ENCODE measurements around the gene DYNLT2. TPM values are rescaled to one million over a fixed set of nuclear protein-coding genes. Genes with fewer than 3 reads are reported as not detected.

DYNLT2 gene
- total RNA-seq, 1 experiment from 2014 or later, result 1.8 TPM

DNA sequence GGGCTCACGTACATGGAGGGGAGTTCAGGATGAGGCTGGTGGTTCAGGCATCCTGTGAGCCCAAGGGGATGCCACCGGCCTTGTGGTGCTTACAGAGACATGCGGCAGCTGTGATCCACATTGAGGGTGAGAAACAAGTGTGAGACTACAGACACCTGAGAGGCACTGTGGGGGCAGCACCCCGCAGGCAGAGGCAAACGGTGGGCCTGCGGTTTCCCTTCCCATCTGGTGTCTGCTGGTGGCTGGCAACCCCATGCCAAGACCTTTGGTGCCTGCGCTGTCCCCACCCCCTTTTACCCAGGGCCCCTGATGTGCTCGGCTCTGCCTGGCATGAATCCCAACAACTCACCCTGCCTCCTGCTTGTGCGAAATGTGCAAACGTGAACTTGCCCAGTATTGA is 42.0 kb upstream of the DYNLT2 start:
- H2AFZ ChIP-seq (ENCODE audit: low read length), result no peak overlapping the region
- H3K9ac ChIP-seq (ENCODE audit: extremely low read depth, insufficient read length, low read length), result no peak overlapping the region
- no peaks in the 10 kb centered on the region for H3K79me1 ChIP-seq (ENCODE audit: insufficient read depth, low read depth, low read length, poor library complexity, severe bottlenecking)
- no peak overlapping the region for H2BK20ac ChIP-seq (ENCODE audit: low read depth, low read length, poor library complexity, severe bottlenecking)
- H4K20me1 ChIP-seq (ENCODE audit: control insufficient read depth, insufficient read depth, insufficient read length), result no peaks in the 10 kb centered on the region
- H3K56ac ChIP-seq (ENCODE audit: insufficient read length, low read depth, low read length), result no peak overlapping the region
- H3K4me1 ChIP-seq (ENCODE audit: insufficient read depth, low read length), result no peaks in the 10 kb centered on the region
- no peak overlapping the region for H4K91ac ChIP-seq (ENCODE audit: insufficient read length, low read depth, low read length)
- H2BK5ac ChIP-seq (ENCODE audit: insufficient read length, low read length), result no peak overlapping the region
- H3K23ac ChIP-seq (ENCODE audit: insufficient read length, low read depth, low read length), result no peak overlapping the region
- no peak overlapping the region for H3K4me2 ChIP-seq (ENCODE audit: insufficient read depth, insufficient read length, low read length)
- no peak overlapping the region for H3K4ac ChIP-seq (ENCODE audit: low read depth, low read length)
- Mint-ChIP-seq H3K36me3 (ENCODE audit: insufficient read depth in 1 of 3, low read depth in 3 of 3) (no peaks in the 10 kb centered on the region), H3K9me3 (no peaks in the 10 kb centered on the region), H3K27me3 (ENCODE audit: low read depth) (peaks cover 37% of the 10 kb centered on the region), H3K4me3 (no peak overlapping the region), H3K27ac (no peak overlapping the region), H3K4me1 (peaks cover 20 to 23% of the 10 kb centered on the region in 2 experiments)
- no peak overlapping the region for H4K8ac ChIP-seq (replicated peaks; ENCODE audit: insufficient read length, low read depth, low read length)
- no CpG with 5 or more reads among the region's 10 CpGs for WGBS (ENCODE audit: extremely low coverage, insufficient read length, low lambda C conversion rate)
- peaks cover 4% of the 10 kb centered on the region for H3K23me2 ChIP-seq (ENCODE audit: insufficient read length, low read depth, low read length, poor library complexity, severe bottlenecking)
- no peak overlapping the region for H2BK120ac ChIP-seq (ENCODE audit: low read depth, low read length, poor library complexity, severe bottlenecking)
- H2AK5ac ChIP-seq (ENCODE audit: insufficient read length, low read length), result no peak overlapping the region
- peak; percentile 19 for DNase-seq
- H3K79me2 ChIP-seq (ENCODE audit: insufficient read depth, low read length), result no peaks in the 10 kb centered on the region
- no peak overlapping the region for H2BK12ac ChIP-seq (ENCODE audit: insufficient read length, low read depth, low read length)
- no peak overlapping the region for H3T11ph ChIP-seq (ENCODE audit: low read length)
- H4K5ac ChIP-seq (ENCODE audit: insufficient read length, low read depth, low read length), result no peak overlapping the region
- H3K14ac ChIP-seq (ENCODE audit: insufficient read depth, low read length), result no peak overlapping the region
- no peak overlapping the region for H3K27ac ChIP-seq (ENCODE audit: insufficient read length, low read depth, low read length)
- H3K18ac ChIP-seq (ENCODE audit: insufficient read length, low read depth, low read length), result no peak overlapping the region
- H3K9me3 ChIP-seq (ENCODE audit: control insufficient read depth, low read depth, low read length), result no peaks in the 10 kb centered on the region
- H3K27me3 ChIP-seq (ENCODE audit: insufficient read depth, low read length), result peaks cover 3% of the 10 kb centered on the region; the same call in 1 of the 2 replicates
- TF ChIP-seq, protein P1, sequence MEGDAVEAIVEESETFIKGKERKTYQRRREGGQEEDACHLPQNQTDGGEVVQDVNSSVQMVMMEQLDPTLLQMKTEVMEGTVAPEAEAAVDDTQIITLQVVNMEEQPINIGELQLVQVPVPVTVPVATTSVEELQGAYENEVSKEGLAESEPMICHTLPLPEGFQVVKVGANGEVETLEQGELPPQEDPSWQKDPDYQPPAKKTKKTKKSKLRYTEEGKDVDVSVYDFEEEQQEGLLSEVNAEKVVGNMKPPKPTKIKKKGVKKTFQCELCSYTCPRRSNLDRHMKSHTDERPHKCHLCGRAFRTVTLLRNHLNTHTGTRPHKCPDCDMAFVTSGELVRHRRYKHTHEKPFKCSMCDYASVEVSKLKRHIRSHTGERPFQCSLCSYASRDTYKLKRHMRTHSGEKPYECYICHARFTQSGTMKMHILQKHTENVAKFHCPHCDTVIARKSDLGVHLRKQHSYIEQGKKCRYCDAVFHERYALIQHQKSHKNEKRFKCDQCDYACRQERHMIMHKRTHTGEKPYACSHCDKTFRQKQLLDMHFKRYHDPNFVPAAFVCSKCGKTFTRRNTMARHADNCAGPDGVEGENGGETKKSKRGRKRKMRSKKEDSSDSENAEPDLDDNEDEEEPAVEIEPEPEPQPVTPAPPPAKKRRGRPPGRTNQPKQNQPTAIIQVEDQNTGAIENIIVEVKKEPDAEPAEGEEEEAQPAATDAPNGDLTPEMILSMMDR (conservative IDR thresholded peaks at IDR 0.05), result no peak
- no peak overlapping the region for H2BK15ac ChIP-seq (ENCODE audit: low read depth, low read length)
